ENCODE results near the gene BHLHE23. TPM values are rescaled to one million over a fixed set of nuclear protein-coding genes. Genes with fewer than 3 reads are reported as not detected.

BHLHE23 gene
- total RNA-seq, 4 donors from 2014 or later = not detected

- no peak overlapping the region for H3K4me3 ChIP-seq
- H3K27me3 ChIP-seq = peaks cover 0 to 21% of the 10 kb centered on the region in 2 donors
- no peak overlapping the region for H3K27ac ChIP-seq
- H3K36me3 ChIP-seq = no peaks in the 10 kb centered on the region
- TF ChIP-seq CTCF (IDR thresholded peaks at IDR 0.05) (no peak), POLR2A (IDR thresholded peaks at IDR 0.05) (no peak)
- intact Hi-C loops (cut with DNase I; ENCODE audit: low total_unique reads) = no loop called here
- H3K4me1 ChIP-seq = no peaks in the 10 kb centered on the region
- no peaks in the 10 kb centered on the region for H3K9me3 ChIP-seq
- no peak for DNase-seq
Measured at GRCh38 chr20:62986257-62986800, 20.4 kb downstream of the BHLHE23 start.

GRCh38 chr20:62985444-62985778 is 21.4 kb downstream of the BHLHE23 start:
- no peak for DNase-seq
- no peaks in the 10 kb centered on the region for H3K9me3 ChIP-seq
- no peaks in the 10 kb centered on the region for H3K4me1 ChIP-seq
- no peak overlapping the region for H3K27ac ChIP-seq
- intact Hi-C loops (cut with DNase I; ENCODE audit: low total_unique reads) = no loop called here
- H3K27me3 ChIP-seq = peaks cover 0 to 28% of the 10 kb centered on the region in 2 donors
- no peak for TF ChIP-seq POLR2A (IDR thresholded peaks at IDR 0.05)
- no peak for TF ChIP-seq CTCF (IDR thresholded peaks at IDR 0.05)
- no peaks in the 10 kb centered on the region for H3K36me3 ChIP-seq
- no peak overlapping the region for H3K4me3 ChIP-seq

- Histone ChIP-seq H3K4me3 (no peak overlapping the region), H3K36me3 (no peaks in the 10 kb centered on the region), H3K27me3 (peaks cover 0 to 33% of the 10 kb centered on the region in 2 donors), H3K4me1 (no peaks in the 10 kb centered on the region), H3K9me3 (no peaks in the 10 kb centered on the region), H3K27ac (no peak overlapping the region)
- intact Hi-C loops (cut with DNase I; ENCODE audit: low total_unique reads) = no loop called here
- TF ChIP-seq CTCF (IDR thresholded peaks at IDR 0.05) = no peak
- no peak for TF ChIP-seq POLR2A (IDR thresholded peaks at IDR 0.05)
- no peak for DNase-seq
Measured at GRCh38 chr20:62984666-62985443, 21.9 kb downstream of the BHLHE23 start.

GRCh38 chr20:62983210-62983609 is 23.6 kb downstream of the BHLHE23 start:
- Histone ChIP-seq H3K4me3 (no peak overlapping the region), H3K27ac (no peak overlapping the region), H3K36me3 (no peaks in the 10 kb centered on the region), H3K9me3 (no peaks in the 10 kb centered on the region), H3K27me3 (peaks cover 0 to 37% of the 10 kb centered on the region in 2 donors), H3K4me1 (no peaks in the 10 kb centered on the region)
- TF ChIP-seq POLR2A (IDR thresholded peaks at IDR 0.05) (no peak), CTCF (IDR thresholded peaks at IDR 0.05) (no peak)
- intact Hi-C loops (cut with DNase I; ENCODE audit: low total_unique reads) = no loop called here
- no peak for DNase-seq

All from uterus (tissue), 4 donors.